Esophagus (tissue), 2 donors: Measurements from ENCODE around the gene TEX2. TPM values are rescaled to one million over a fixed set of nuclear protein-coding genes. Genes with fewer than 3 reads are reported as not detected.
"Not testable (repeated sequence)": the region's sequence is repeated elsewhere in the genome, so short reads cannot be mapped to it uniquely, and the experiment has no call there.

Source experiments
- H3K27ac ChIP-seq, 2 donors: one replicate each; pipeline ENCODE4 v1.5.1; 2013; ENCODE audit warnings: low read depth in 2 of 2, mild to moderate bottlenecking in 2 of 2, inconsistent platforms in 1 of 2, low read length in 1 of 2, moderate library complexity in 1 of 2
- H3K27me3 ChIP-seq, 2 donors: one replicate each; pipeline ENCODE4 v1.6.1; 2013; ENCODE audit warnings: low read length in 2 of 2, control low read depth in 1 of 2, mild to moderate bottlenecking in 1 of 2; ENCODE audit not compliant: insufficient read depth in 2 of 2, control insufficient read depth in 1 of 2
- H3K36me3 ChIP-seq, 2 donors: one replicate each; pipeline ENCODE4 v1.6.1; 2013; ENCODE audit warnings: low read length in 1 of 2; ENCODE audit not compliant: control insufficient read depth in 2 of 2, insufficient read depth in 2 of 2
- H3K4me1 ChIP-seq, 2 donors: one replicate each; pipeline ENCODE4 v1.6.1; 2013; ENCODE audit warnings: low read length in 1 of 2; ENCODE audit not compliant: control insufficient read depth in 2 of 2, insufficient read depth in 2 of 2
- H3K4me3 ChIP-seq, 2 donors: one replicate each; pipeline ENCODE4 v1.5.1; 2013; ENCODE audit warnings: low read length in 2 of 2, mild to moderate bottlenecking in 2 of 2, low read depth in 1 of 2, moderate library complexity in 1 of 2
- H3K9me3 ChIP-seq, 2 donors: one replicate each; pipeline ENCODE4 v1.6.1; 2013; ENCODE audit warnings: mild to moderate bottlenecking in 2 of 2, low read depth in 1 of 2, low read length in 1 of 2, moderate library complexity in 1 of 2; ENCODE audit not compliant: control insufficient read depth in 2 of 2, insufficient read depth in 1 of 2
- WGBS, 2 donors: extraction: QIAGEN DNeasy Blood & Tissue Kit; methylation state at CpG; one replicate each; pipeline ENCODE4 v1.1.7; 2013; 5-methylcytosine and 5-hydroxymethylcytosine counted together
- polyA plus RNA-seq, 2 donors: library from polyadenylated mRNA; stranded (reverse); fragments of 200-250 nt; gene quantifications; one replicate each; pipeline ENCODE4 v1.2.3, GENCODE V29; 2013
- donor health status: healthy with polysubstance abuse.
- donor health status: Bipolar disorder and iron deficiency.

TEX2 gene
- polyA plus RNA-seq, 2 donors: 7.9 to 10.6 TPM

- 95% methylated on average over 2 of the region's 2 CpGs for WGBS, 2 donors
- Histone ChIP-seq H3K27ac (no peak overlapping the region), H3K36me3 (peaks cover 0 to 2% of the 10 kb centered on the region in 2 donors), H3K27me3 (no peaks in the 10 kb centered on the region), H3K4me1 (peaks cover 6 to 9% of the 10 kb centered on the region in 2 donors), H3K9me3 (no peaks in the 10 kb centered on the region), H3K4me3 (no peak overlapping the region)
These were observed 19.7 kb downstream of the TEX2 start for GRCh38 chr17:64243340-64243739.

- no peaks in the 10 kb centered on the region for H3K36me3 ChIP-seq
- no peaks in the 10 kb centered on the region for H3K27me3 ChIP-seq
- no peaks in the 10 kb centered on the region for H3K9me3 ChIP-seq
- peaks cover 6 to 9% of the 10 kb centered on the region in 2 donors for H3K4me1 ChIP-seq
- H3K27ac ChIP-seq: no peak overlapping the region
- no peak overlapping the region for H3K4me3 ChIP-seq
- WGBS, 2 donors: 92 to 94% methylated on average over 7 of the region's 7 CpGs
These were observed 20.4 kb downstream of the TEX2 start for GRCh38 chr17:64242633-64243032.

GRCh38 chr17:64240741-64241347 lies 22.2 kb downstream of the TEX2 start:
- peaks cover 6 to 9% of the 10 kb centered on the region in 2 donors for H3K4me1 ChIP-seq
- no peaks in the 10 kb centered on the region for H3K36me3 ChIP-seq
- no peaks in the 10 kb centered on the region for H3K9me3 ChIP-seq
- WGBS, 2 donors: 22 to 32% methylated on average over 8 of the region's 8 CpGs
- H3K4me3 ChIP-seq: no peak overlapping the region
- peak overlapping the region; percentile 11 to 71 for H3K27ac ChIP-seq
- no peaks in the 10 kb centered on the region for H3K27me3 ChIP-seq

- WGBS, 2 donors: 38 to 41% methylated on average over 5 of the region's 5 CpGs
- peaks cover 6 to 9% of the 10 kb centered on the region in 2 donors for H3K4me1 ChIP-seq
- H3K4me3 ChIP-seq: no peak overlapping the region
- H3K9me3 ChIP-seq: no peaks in the 10 kb centered on the region
- H3K36me3 ChIP-seq: no peaks in the 10 kb centered on the region
- peak overlapping the region in 1 of 2 donors; percentile 78 for H3K27ac ChIP-seq
- no peaks in the 10 kb centered on the region for H3K27me3 ChIP-seq
These were observed 22.8 kb downstream of the TEX2 start for GRCh38 chr17:64240261-64240740.

- WGBS, 2 donors: 88 to 89% methylated on average over 4 of the region's 4 CpGs
- H3K27ac ChIP-seq, H3K27me3 ChIP-seq, H3K4me1 ChIP-seq, H3K36me3 ChIP-seq, H3K9me3 ChIP-seq, H3K4me3 ChIP-seq: not testable (repeated sequence)
These were observed 24.6 kb downstream of the TEX2 start for GRCh38 chr17:64238449-64238848.

GRCh38 chr17:64236827-64237403 lies 26.1 kb downstream of the TEX2 start:
- Histone ChIP-seq H3K36me3 (no peaks in the 10 kb centered on the region), H3K27me3 (no peaks in the 10 kb centered on the region), H3K4me1 (peaks cover 6 to 9% of the 10 kb centered on the region in 2 donors), H3K4me3 (no peak overlapping the region), H3K27ac (no peak overlapping the region), H3K9me3 (no peaks in the 10 kb centered on the region)
- WGBS, 2 donors: 77 to 82% methylated on average over 9 of the region's 9 CpGs

- 83 to 90% methylated on average over 6 of the region's 6 CpGs for WGBS, 2 donors
- Histone ChIP-seq H3K4me3 (no peak overlapping the region), H3K27me3 (no peaks in the 10 kb centered on the region), H3K36me3 (no peaks in the 10 kb centered on the region), H3K9me3 (no peaks in the 10 kb centered on the region), H3K27ac (no peak overlapping the region), H3K4me1 (peaks cover 0 to 12% of the 10 kb centered on the region in 2 donors)
These were observed 28.1 kb downstream of the TEX2 start for GRCh38 chr17:64234961-64235360.

GRCh38 chr17:64232466-64233262 lies 30.4 kb downstream of the TEX2 start:
- Histone ChIP-seq H3K4me3 (no peak overlapping the region), H3K36me3 (no peaks in the 10 kb centered on the region), H3K27ac (no peak overlapping the region), H3K27me3 (no peaks in the 10 kb centered on the region), H3K9me3 (no peaks in the 10 kb centered on the region), H3K4me1 (peaks cover 0 to 12% of the 10 kb centered on the region in 2 donors)
- 83 to 94% methylated on average over 2 of the region's 2 CpGs for WGBS, 2 donors

- Histone ChIP-seq H3K27ac (no peak overlapping the region), H3K36me3 (no peaks in the 10 kb centered on the region), H3K4me3 (no peak overlapping the region), H3K9me3 (no peaks in the 10 kb centered on the region), H3K4me1 (peaks cover 0 to 12% of the 10 kb centered on the region in 2 donors), H3K27me3 (no peaks in the 10 kb centered on the region)
- WGBS, 2 donors: 68 to 75% methylated on average over 6 of the region's 6 CpGs
These were observed 31.4 kb downstream of the TEX2 start for GRCh38 chr17:64231567-64232141.
